Gastrocnemius medialis (tissue), 4 donors: ENCODE results near the gene CD46.

ENCODE experiments used
- CTCF ChIP-seq, 5 experiments: fragments of 450-650 bp in 3 of 5; fragments of 200-600 bp in 2 of 5; sonication (generic) in 2 of 5; IDR thresholded peaks in 4 of 5; conservative IDR thresholded peaks in 1 of 5; 1 replicate in 4 of 5; 2 replicates in 1 of 5; pipeline ENCODE4 v1.5.1; 2016 to 2019; ENCODE audit warnings: antibody characterized with exemption in 5 of 5, mild to moderate bottlenecking in 3 of 5, moderate library complexity in 3 of 5
- POLR2A ChIP-seq, 2 donors: fragments of 450-650 bp; IDR thresholded peaks; one replicate each; pipeline ENCODE4 v1.6.1; 2017; ENCODE audit warnings: antibody characterized with exemption in 2 of 2, mild to moderate bottlenecking in 2 of 2, moderate library complexity in 2 of 2

GRCh38 chr1:207763091-207763490 lies 11.2 kb downstream of the CD46 start:
- TF ChIP-seq POLR2A (IDR thresholded peaks at IDR 0.05), result no peak
- no peak for TF ChIP-seq CTCF (IDR thresholded peaks at IDR 0.05 in 4 of 5, conservative IDR thresholded peaks at IDR 0.05 in 1 of 5)
